ENCODE data around the gene SLC12A2. TPM values are rescaled to one million over a fixed set of nuclear protein-coding genes. Genes with fewer than 3 reads are reported as not detected.

Gene SLC12A2
- total RNA-seq, 2 experiments from 2014 or later = 20.6 to 36.5 TPM

DNA sequence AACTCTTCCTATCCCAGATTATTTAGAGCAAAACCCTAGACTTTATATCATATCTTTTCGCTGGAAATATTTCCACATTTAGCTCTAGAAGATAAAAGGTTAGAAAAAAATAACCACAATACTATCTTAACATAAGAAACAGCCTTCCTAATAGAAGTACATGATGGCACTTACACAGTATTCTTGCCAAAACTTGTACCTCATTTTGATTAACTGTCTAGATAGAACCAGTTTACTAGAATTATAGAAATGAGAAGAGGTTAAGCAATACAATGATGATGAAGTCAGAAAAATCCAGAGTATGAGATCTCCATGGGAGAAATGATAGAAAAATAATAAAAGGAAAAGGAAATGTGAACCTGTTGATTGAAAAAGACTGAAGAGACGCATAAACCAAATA is 63.1 kb downstream of the SLC12A2 start:
- no peaks in the 10 kb centered on the region for H3K9me3 ChIP-seq (ENCODE audit: low read length)
- DNase-seq (ENCODE audit: low spot score) = no peak
- no peak overlapping the region for H3K4me3 ChIP-seq (ENCODE audit: low read depth, low read length, poor library complexity, severe bottlenecking)
- no peak overlapping the region for H2AFZ ChIP-seq (ENCODE audit: low read length)
- no peaks in the 10 kb centered on the region for H3K4me1 ChIP-seq (ENCODE audit: insufficient read depth, low read length, poor library complexity, severe bottlenecking)
- no peak for TF ChIP-seq EZH2phosphoT487 (IDR thresholded peaks at IDR 0.05; ENCODE audit: borderline replicate concordance, low read depth, low read length)
- TF ChIP-seq, protein P1, sequence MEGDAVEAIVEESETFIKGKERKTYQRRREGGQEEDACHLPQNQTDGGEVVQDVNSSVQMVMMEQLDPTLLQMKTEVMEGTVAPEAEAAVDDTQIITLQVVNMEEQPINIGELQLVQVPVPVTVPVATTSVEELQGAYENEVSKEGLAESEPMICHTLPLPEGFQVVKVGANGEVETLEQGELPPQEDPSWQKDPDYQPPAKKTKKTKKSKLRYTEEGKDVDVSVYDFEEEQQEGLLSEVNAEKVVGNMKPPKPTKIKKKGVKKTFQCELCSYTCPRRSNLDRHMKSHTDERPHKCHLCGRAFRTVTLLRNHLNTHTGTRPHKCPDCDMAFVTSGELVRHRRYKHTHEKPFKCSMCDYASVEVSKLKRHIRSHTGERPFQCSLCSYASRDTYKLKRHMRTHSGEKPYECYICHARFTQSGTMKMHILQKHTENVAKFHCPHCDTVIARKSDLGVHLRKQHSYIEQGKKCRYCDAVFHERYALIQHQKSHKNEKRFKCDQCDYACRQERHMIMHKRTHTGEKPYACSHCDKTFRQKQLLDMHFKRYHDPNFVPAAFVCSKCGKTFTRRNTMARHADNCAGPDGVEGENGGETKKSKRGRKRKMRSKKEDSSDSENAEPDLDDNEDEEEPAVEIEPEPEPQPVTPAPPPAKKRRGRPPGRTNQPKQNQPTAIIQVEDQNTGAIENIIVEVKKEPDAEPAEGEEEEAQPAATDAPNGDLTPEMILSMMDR (conservative IDR thresholded peaks at IDR 0.05; ENCODE audit: low read length) = no peak
- no peak overlapping the region for H3K27ac ChIP-seq (ENCODE audit: low read depth, low read length, poor library complexity, severe bottlenecking)
- peaks cover 53% of the 10 kb centered on the region for H3K36me3 ChIP-seq (ENCODE audit: insufficient read depth, low read length)
- no peaks in the 10 kb centered on the region for H4K20me1 ChIP-seq (ENCODE audit: insufficient read depth, low read length)
- CTCF ChIA-PET (ENCODE audit: unreplicated experiment) = no interaction called here
- BruUV-seq (replicated peaks) = TSS peak; percentile 14
- H3K79me2 ChIP-seq (ENCODE audit: insufficient read depth, low read depth, low read length) = no peaks in the 10 kb centered on the region
- no peaks in the 10 kb centered on the region for H3K9me2 ChIP-seq (ENCODE audit: insufficient read depth, low read length)
- POLR2A ChIA-PET = interaction anchor here (0.7 kb wide), 2 partner anchors 81 to 258 kb away, joined by 3 read pairs; no protein-coding TSS in a partner anchor
- no peak overlapping the region for H3K4me2 ChIP-seq (ENCODE audit: low read length)
- intact Hi-C loops (cut with micrococcal nuclease; ENCODE audit: unreplicated experiment) = no loop called here

DNA sequence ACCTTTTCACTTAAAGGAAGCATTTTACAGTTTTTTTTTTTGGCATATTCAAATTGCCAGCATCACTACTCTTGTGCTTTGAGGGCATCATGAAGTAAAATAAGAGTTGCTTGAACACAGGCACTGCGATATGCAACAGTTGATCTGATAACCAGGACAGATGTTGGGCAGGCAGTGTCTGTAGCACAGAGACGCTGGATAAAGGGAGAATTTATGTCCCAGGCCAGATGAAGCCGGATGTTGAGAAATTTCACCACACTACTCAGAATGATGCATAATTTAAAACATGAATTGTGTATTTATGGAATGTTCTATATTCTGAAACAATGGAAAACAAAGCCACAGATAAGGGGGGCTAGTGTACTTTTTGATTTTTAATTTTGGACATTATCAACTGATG is 71.4 kb downstream of the SLC12A2 start:
- H3K79me2 ChIP-seq (ENCODE audit: insufficient read depth, low read depth, low read length) = no peaks in the 10 kb centered on the region
- ChIA-PET POLR2A (interaction anchor here (1.1 to 1.4 kb wide), 3 partner anchors 10 to 260 kb away, joined by 3 read pairs; no protein-coding TSS in a partner anchor), CTCF (ENCODE audit: unreplicated experiment) (no interaction called here)
- intact Hi-C loops (cut with micrococcal nuclease; ENCODE audit: unreplicated experiment) = no loop called here
- H3K36me3 ChIP-seq (ENCODE audit: insufficient read depth, low read length) = peaks cover 87% of the 10 kb centered on the region
- no peak overlapping the region for H3K27ac ChIP-seq (ENCODE audit: low read depth, low read length, poor library complexity, severe bottlenecking)
- H2AFZ ChIP-seq (ENCODE audit: low read length) = no peak overlapping the region
- no peaks in the 10 kb centered on the region for H3K9me3 ChIP-seq (ENCODE audit: low read length)
- no TSS peak for BruUV-seq (replicated peaks)
- TF ChIP-seq EZH2phosphoT487 (IDR thresholded peaks at IDR 0.05; ENCODE audit: borderline replicate concordance, low read depth, low read length) = no peak
- TF ChIP-seq, protein P1 (conservative IDR thresholded peaks at IDR 0.05; ENCODE audit: low read length) = no peak
- no peak overlapping the region for H3K4me3 ChIP-seq (ENCODE audit: low read depth, low read length, poor library complexity, severe bottlenecking)
- H4K20me1 ChIP-seq (ENCODE audit: insufficient read depth, low read length) = no peaks in the 10 kb centered on the region
- H3K4me1 ChIP-seq (ENCODE audit: insufficient read depth, low read length, poor library complexity, severe bottlenecking) = no peaks in the 10 kb centered on the region
- no peak overlapping the region for H3K4me2 ChIP-seq (ENCODE audit: low read length)
- no peak for DNase-seq (ENCODE audit: low spot score)
- H3K9me2 ChIP-seq (ENCODE audit: insufficient read depth, low read length) = no peaks in the 10 kb centered on the region

GRCh38 chr5:128155776-128156175 is 72.2 kb downstream of the SLC12A2 start:
- no peak overlapping the region for H2AFZ ChIP-seq (ENCODE audit: low read length)
- intact Hi-C loops (cut with micrococcal nuclease; ENCODE audit: unreplicated experiment) = no loop called here
- POLR2A ChIA-PET = interaction anchor here (0.8 to 1.4 kb wide), 5 partner anchors 9 to 260 kb away, joined by 3 read pairs; no protein-coding TSS in a partner anchor
- H3K9me3 ChIP-seq (ENCODE audit: low read length) = no peaks in the 10 kb centered on the region
- H3K27ac ChIP-seq (ENCODE audit: low read depth, low read length, poor library complexity, severe bottlenecking) = no peak overlapping the region
- H3K4me3 ChIP-seq (ENCODE audit: low read depth, low read length, poor library complexity, severe bottlenecking) = no peak overlapping the region
- no peaks in the 10 kb centered on the region for H4K20me1 ChIP-seq (ENCODE audit: insufficient read depth, low read length)
- H3K36me3 ChIP-seq (ENCODE audit: insufficient read depth, low read length) = peaks cover 88% of the 10 kb centered on the region
- no peaks in the 10 kb centered on the region for H3K79me2 ChIP-seq (ENCODE audit: insufficient read depth, low read depth, low read length)
- H3K9me2 ChIP-seq (ENCODE audit: insufficient read depth, low read length) = no peaks in the 10 kb centered on the region
- no peaks in the 10 kb centered on the region for H3K4me1 ChIP-seq (ENCODE audit: insufficient read depth, low read length, poor library complexity, severe bottlenecking)
- TF ChIP-seq EZH2phosphoT487 (IDR thresholded peaks at IDR 0.05; ENCODE audit: borderline replicate concordance, low read depth, low read length) = no peak
- TF ChIP-seq, protein P1 (conservative IDR thresholded peaks at IDR 0.05; ENCODE audit: low read length) = no peak
- BruUV-seq (replicated peaks) = no TSS peak
- H3K4me2 ChIP-seq (ENCODE audit: low read length) = no peak overlapping the region
- no peak for DNase-seq (ENCODE audit: low spot score)
- CTCF ChIA-PET (ENCODE audit: unreplicated experiment) = no interaction called here
